Germinal center (tissue), 1 donor: ENCODE data around the gene GNG4.
A peak's percentile ranks its signal among the peaks of the same experiment; 100 is the strongest.
"Not testable (repeated sequence)": the region's sequence is repeated elsewhere in the genome, so short reads cannot be mapped to it uniquely, and the experiment has no call there.

Experiments used
- DNase-seq: peaks from one replicate; pipeline ENCODE4 v3.0.0; 2012; ENCODE audit warnings: mixed read lengths, low spot score

GNG4 gene

GRCh38 chr1:235650341-235651169 is 971 bp upstream of the GNG4 start:
- DNase-seq = peak; percentile 16

- peak; percentile 62 for DNase-seq
Measured at GRCh38 chr1:235648954-235649367, 623 bp downstream of the GNG4 start.

GRCh38 chr1:235648407-235648907 is 1.1 kb downstream of the GNG4 start:
- no peak for DNase-seq

- DNase-seq = not testable (repeated sequence)
Measured at GRCh38 chr1:235647537-235647936, 2.0 kb downstream of the GNG4 start.

GRCh38 chr1:235646463-235646862 is 3.1 kb downstream of the GNG4 start:
- no peak for DNase-seq

GRCh38 chr1:235644693-235645305 is 4.8 kb downstream of the GNG4 start:
- DNase-seq = no peak

GRCh38 chr1:235643837-235644692 is 5.5 kb downstream of the GNG4 start:
- DNase-seq = no peak

- DNase-seq = no peak
Measured at GRCh38 chr1:235642943-235643371, 6.6 kb downstream of the GNG4 start.

GRCh38 chr1:235642011-235642942 is 7.3 kb downstream of the GNG4 start:
- peak; percentile 27 for DNase-seq

- DNase-seq = no peak
Measured at GRCh38 chr1:235640580-235640979, 9.0 kb downstream of the GNG4 start.

- DNase-seq = no peak
Measured at GRCh38 chr1:235639226-235640205, 10.1 kb downstream of the GNG4 start.

- DNase-seq = not testable (repeated sequence)
Measured at GRCh38 chr1:235638612-235639011, 11.0 kb downstream of the GNG4 start.

- no peak for DNase-seq
Measured at GRCh38 chr1:235637756-235638534, 11.6 kb downstream of the GNG4 start.

- no peak for DNase-seq
Measured at GRCh38 chr1:235635938-235636662, 13.5 kb downstream of the GNG4 start.

GRCh38 chr1:235632506-235633401 is 16.8 kb downstream of the GNG4 start:
- no peak for DNase-seq

GRCh38 chr1:235631816-235632215 is 17.8 kb downstream of the GNG4 start:
- DNase-seq = no peak

GRCh38 chr1:235628316-235629005 is 21.1 kb downstream of the GNG4 start:
- no peak for DNase-seq
